Measurements from ENCODE around the gene ARID5B.

DNA sequence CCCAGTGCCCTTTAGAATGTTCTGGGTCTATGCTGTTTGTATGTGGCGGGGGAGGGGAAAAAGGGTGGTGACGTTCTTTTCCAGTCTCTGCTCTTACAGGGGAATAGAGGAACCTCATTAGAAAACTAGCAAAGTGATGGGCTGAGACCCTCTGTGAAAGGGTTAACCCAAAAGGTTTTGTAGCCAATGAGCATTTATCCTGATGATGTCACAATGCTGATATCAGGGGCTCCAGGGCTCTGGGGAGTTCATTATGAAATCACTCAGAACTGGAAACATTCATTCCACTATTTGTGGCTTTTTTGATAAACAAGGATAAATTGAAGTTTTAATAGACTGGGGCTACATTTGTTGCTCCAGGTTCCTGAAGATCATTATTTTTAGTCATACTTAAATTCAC lies 71.7 kb downstream of the ARID5B start:
- TF ChIP-seq POLR2AphosphoS5 (IDR thresholded peaks at IDR 0.05; ENCODE audit: insufficient read depth, low read depth, low read length), result no peak
- TF ChIP-seq, protein P1, sequence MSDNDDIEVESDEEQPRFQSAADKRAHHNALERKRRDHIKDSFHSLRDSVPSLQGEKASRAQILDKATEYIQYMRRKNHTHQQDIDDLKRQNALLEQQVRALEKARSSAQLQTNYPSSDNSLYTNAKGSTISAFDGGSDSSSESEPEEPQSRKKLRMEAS (IDR thresholded peaks at IDR 0.05; ENCODE audit: insufficient read depth, insufficient read length), result no peak
- TF ChIP-seq EZH2 (IDR thresholded peaks at IDR 0.05; ENCODE audit: borderline replicate concordance, low read depth, low read length, severe bottlenecking), result no peak

All from endothelial cell of umbilical vein (primary cell).